ENCODE data around the gene SH3RF1.

DNA sequence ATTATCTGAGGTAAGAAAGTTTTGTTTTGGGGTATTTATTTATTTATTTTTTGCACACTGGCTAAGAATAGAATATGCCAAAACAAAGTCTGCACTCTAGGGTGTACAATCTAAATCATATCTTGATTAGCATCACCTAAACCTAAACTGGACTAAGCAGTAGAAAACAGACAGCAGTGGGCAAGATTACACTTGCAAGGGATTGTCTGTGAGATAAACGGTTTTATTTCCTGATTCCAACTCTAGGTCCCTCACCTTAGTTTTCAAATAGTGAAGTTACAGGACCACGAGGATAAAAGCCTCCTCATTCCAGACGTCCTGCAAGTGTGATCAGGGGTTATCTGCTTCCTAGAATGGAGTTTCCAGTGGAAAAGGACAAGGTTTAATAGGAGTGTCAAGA lies 86.1 kb downstream of the SH3RF1 start:
- no peak for TF ChIP-seq POLR2A (IDR thresholded peaks at IDR 0.05)
- TF ChIP-seq, protein P1, sequence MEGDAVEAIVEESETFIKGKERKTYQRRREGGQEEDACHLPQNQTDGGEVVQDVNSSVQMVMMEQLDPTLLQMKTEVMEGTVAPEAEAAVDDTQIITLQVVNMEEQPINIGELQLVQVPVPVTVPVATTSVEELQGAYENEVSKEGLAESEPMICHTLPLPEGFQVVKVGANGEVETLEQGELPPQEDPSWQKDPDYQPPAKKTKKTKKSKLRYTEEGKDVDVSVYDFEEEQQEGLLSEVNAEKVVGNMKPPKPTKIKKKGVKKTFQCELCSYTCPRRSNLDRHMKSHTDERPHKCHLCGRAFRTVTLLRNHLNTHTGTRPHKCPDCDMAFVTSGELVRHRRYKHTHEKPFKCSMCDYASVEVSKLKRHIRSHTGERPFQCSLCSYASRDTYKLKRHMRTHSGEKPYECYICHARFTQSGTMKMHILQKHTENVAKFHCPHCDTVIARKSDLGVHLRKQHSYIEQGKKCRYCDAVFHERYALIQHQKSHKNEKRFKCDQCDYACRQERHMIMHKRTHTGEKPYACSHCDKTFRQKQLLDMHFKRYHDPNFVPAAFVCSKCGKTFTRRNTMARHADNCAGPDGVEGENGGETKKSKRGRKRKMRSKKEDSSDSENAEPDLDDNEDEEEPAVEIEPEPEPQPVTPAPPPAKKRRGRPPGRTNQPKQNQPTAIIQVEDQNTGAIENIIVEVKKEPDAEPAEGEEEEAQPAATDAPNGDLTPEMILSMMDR (IDR thresholded peaks at IDR 0.05), result no peak
- TF ChIP-seq EP300 (IDR thresholded peaks at IDR 0.05), result no peak
